Stimulated activated CD8-positive, alpha-beta memory T cell treated with anti-CD3 and anti-CD28 coated beads, Interleukin-2, amount 100 ng/mL, for 1 hour (primary cell): Measurements from ENCODE around the gene CD83.
"Not testable (repeated sequence)": the region's sequence is repeated elsewhere in the genome, so short reads cannot be mapped to it uniquely, and the experiment has no call there.

Experiments used
- DNase-seq, 2 donors: peaks; one replicate each; pipeline ENCODE4 v3.0.0-alpha.2; 2020; ENCODE audit warnings: low read depth in 2 of 2

CD83 gene

GRCh38 chr6:14147891-14148290 lies 30.3 kb downstream of the CD83 start:
- DNase-seq: no peak

GRCh38 chr6:14148471-14148870 lies 30.9 kb downstream of the CD83 start:
- DNase-seq: no peak

- DNase-seq: no peak
These were observed 31.6 kb downstream of the CD83 start for GRCh38 chr6:14149053-14149738.

GRCh38 chr6:14149739-14150130 lies 32.2 kb downstream of the CD83 start:
- DNase-seq: no peak

GRCh38 chr6:14151300-14151699 lies 33.7 kb downstream of the CD83 start:
- not testable (repeated sequence) for DNase-seq

- no peak for DNase-seq
These were observed 34.2 kb downstream of the CD83 start for GRCh38 chr6:14151773-14152172.

GRCh38 chr6:14153228-14153627 lies 35.7 kb downstream of the CD83 start:
- no peak for DNase-seq

- DNase-seq: no peak
These were observed 41.5 kb downstream of the CD83 start for GRCh38 chr6:14159090-14159489.

GRCh38 chr6:14162826-14163225 lies 45.3 kb downstream of the CD83 start:
- no peak for DNase-seq

GRCh38 chr6:14165091-14165490 lies 47.5 kb downstream of the CD83 start:
- no peak for DNase-seq

GRCh38 chr6:14166839-14167238 lies 49.3 kb downstream of the CD83 start:
- DNase-seq: no peak

GRCh38 chr6:14170128-14170527 lies 52.6 kb downstream of the CD83 start:
- no peak for DNase-seq

GRCh38 chr6:14172562-14172961 lies 55.0 kb downstream of the CD83 start:
- DNase-seq: no peak

GRCh38 chr6:14174226-14174625 lies 56.7 kb downstream of the CD83 start:
- DNase-seq: no peak

GRCh38 chr6:14174996-14175395 lies 57.4 kb downstream of the CD83 start:
- DNase-seq: no peak

- no peak for DNase-seq
These were observed 58.9 kb downstream of the CD83 start for GRCh38 chr6:14176429-14176828.

GRCh38 chr6:14177413-14178082 lies 60.0 kb downstream of the CD83 start:
- DNase-seq: no peak

- no peak for DNase-seq
These were observed 60.5 kb downstream of the CD83 start for GRCh38 chr6:14178083-14178445.

GRCh38 chr6:14180609-14181008 lies 63.0 kb downstream of the CD83 start:
- no peak for DNase-seq

- DNase-seq: no peak
These were observed 65.3 kb downstream of the CD83 start for GRCh38 chr6:14182916-14183315.
